ENCODE measurements around the gene PPIP5K2.

DNA sequence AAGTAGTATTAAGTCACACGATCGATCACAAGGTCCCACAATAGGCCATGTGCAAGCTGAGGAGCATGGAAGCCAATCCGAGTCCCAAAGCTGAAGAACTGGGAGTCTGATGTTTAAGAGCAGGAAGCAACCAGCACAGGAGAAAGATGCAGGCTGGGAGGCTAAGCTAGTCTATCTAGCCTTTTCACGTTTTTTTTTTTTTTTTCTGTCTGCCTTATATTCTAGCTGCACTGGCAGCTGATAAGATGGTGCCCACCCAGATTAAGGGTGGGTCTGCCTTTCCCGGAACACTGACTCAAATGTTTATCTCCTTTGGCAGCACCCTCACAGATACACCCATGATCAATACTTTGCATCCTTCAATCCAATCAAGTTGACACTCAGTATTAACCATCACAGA is 6.5 kb downstream of the PPIP5K2 start:
- no peak for TF ChIP-seq POLR2A (IDR thresholded peaks at IDR 0.05)
- no peak for TF ChIP-seq CTCF (IDR thresholded peaks at IDR 0.05 in 8 of 11, conservative IDR thresholded peaks at IDR 0.05 in 3 of 11)
- TF ChIP-seq POLR2AphosphoS5 (IDR thresholded peaks at IDR 0.05) = no peak

Measured in spleen (tissue), 7 donors.